ENCODE data around the gene SULT2B1.
A peak's percentile ranks its signal among the peaks of the same experiment; 100 is the strongest.
"Not testable (repeated sequence)": the region's sequence is repeated elsewhere in the genome, so short reads cannot be mapped to it uniquely, and the experiment has no call there.

The SULT2B1 gene

DNA sequence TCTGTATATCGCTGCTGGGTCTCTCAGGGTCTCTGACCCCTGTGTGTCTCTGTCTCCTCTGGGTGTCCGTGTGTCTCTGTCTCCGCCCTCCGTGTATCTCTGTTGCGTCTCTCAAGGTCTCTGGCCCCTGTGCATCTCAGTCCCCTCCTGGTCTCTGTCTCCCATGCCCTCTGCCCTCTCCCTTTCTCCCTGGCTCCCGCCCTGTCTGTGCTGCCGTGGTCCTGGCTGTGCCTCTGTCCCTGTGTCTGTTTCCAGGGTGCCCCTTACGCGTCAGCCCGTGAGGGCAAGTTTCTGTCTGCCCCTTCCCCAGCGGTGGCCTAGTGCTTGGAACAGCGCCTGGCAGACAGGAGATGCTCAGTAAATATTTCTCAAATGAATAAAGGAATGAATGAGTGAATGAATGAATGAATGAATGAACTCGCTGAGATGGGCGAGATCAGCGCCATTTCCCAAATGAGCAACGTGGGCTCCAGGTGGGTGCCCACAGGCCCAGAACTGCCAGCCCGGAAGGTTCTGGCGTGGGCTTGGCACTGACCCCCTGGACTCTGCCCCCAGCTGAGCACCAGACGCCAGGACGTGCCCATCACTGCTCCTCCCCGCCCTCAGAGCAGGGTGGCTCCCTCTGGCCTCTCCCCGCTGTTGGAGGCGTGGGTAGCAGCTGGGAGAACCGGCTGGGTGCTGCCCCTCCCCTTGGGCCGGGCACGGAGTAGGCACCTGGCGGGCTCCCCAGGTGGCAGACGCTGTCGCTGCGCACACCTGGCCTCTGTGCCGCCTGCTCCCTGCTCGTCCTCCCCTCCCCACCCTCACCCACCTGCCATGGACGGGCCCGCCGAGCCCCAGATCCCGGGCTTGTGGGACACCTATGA, at the start of gene SULT2B1:
TSS of gene SULT2B1 (plus strand) at position 736 of the 866 bp plus-strand sequence. CDS start at position 817, 81 bp downstream.
- DNase-seq: no peak

DNA sequence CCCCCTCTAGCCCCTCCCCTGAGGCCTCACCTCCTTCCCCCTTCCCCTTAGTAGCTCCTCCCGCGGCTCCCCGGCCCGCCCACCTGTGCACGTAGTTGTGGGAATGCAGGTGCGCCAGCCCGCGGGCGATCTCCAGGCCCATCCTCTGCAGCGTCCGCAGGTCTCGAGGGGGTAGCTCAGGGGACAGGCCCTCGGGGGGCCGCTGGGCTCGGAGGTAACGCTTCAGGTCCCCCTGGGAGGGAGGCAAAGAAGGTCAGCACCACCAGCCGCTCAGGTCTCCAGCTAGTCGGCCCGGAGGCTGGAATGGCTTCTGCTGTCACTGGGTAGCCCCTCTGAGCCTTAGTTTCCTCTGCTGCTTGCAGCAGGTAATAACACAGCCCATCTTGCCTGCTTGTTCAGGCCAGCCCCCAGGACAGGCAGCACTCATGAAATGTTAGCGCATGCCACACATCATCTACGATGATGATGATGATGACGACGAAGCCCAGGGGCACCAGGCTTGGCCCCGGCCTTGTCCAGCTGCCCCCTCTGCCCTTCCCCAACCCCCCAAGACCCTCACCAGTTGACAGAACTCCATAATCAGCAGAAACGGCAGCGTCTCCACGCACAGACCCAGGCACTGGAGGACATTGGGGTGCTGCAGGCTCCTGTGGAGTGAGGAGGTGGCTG, 49.5 kb upstream of the SULT2B1 start:
- DNase-seq: no peak

GRCh38 chr19:48506138-48506733, 45.7 kb upstream of the SULT2B1 start:
- DNase-seq: peak; percentile 87

DNA sequence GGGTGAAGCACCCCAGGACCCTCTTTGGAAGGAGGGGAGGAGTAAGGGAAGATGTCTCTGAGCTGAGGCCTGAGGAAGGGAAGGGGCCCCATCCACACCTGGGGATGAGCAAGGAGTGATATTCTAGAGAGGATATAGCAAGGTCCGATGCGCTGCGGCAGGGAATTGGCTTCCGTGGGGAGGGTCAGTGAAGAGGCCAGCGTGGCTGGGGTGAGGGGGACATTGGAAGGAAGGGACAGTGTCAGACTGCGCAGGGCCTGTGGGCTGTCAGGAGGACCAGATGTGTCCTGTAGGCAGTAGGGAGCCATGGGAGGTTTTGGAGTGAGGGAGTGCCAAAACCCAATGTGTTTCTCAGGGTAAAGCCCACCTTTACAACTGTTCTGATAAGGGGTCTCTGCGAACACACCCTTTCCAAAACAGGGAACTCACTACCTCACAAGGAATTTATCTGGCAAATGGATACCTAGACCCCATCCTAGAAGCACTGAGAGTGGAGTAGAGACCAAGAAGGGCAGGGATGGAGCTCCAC, 44.0 kb upstream of the SULT2B1 start:
- no peak for DNase-seq

DNA sequence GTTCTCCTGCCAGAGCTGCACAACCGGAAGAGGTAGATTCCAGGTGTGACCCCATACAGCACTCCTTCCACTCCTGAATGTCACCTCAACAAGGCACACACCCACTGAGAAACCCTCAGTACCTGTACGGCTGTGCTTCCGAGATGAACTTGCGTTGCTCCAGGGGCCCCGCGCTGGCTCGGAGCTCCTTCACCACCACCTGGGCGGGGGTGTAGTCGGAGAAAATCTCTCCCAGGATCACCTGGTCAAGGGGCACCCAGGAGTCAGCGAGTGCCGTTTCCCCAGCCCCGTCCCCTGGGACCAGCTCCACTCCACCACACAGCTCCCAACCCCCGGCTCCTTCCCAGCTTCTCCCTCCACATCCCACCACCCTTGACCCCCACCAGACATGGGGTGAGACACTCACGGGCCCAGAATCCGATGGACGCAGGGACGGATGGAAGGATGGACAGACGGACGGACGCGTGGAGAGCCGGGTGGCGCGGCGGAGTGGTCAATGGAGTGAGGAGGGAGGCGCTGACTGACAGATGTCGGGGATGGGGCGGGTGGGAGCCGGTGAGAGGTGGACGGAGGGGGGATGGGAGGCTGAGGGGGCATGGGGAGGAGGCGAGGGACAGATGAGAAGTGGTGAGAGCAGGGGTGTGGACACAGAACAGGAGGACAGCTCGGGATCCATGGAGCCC, 43.1 kb upstream of the SULT2B1 start:
- DNase-seq: no peak

- no peak for DNase-seq
These were observed 42.3 kb upstream of the SULT2B1 start for GRCh38 chr19:48509467-48510194.

DNA sequence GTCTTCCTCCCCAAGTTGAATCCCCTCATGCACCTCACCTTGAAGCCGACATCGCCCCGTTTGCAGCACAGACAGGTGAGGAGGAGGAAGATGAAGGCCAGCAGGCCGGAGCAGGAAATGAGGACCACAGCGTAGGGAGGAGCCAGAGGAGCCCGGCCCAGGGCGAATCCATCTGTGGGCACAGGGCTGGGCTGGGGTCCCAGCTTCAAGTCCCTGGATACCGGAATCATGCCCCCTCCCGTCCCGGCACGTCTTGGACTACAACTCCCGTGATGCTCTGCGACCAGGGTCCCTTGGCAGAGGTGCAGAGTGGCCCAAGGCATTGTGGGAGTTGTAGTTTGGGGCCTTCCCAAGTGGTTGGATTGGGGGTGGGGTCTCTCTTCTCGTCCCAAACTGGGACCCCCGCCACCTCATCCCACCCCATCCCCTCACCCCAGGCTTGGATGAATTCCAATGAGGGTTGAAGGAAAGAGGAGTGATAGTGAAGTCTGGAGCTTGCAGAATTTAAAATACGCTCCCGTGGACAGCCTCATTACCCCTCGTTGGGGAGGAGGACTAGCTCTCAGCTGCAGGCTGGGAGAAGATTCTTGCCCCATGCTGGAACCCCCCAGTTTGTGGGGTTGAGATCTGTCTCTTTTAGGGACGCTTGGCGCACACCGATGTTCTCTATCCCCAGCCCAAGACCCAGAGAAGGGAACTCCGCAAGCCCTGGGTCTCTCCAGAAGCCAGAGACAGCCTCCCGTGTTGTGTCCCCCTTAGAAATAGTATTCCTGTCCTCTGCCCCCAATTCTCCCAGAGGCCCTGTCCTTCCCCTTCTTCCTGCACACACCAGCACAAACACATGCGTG, 41.3 kb upstream of the SULT2B1 start:
- peak; percentile 80 for DNase-seq

- DNase-seq: no peak
These were observed 40.6 kb upstream of the SULT2B1 start for GRCh38 chr19:48511321-48511731.

GRCh38 chr19:48511800-48512503, 40.0 kb upstream of the SULT2B1 start, which contains the start of gene LMTK3:
TSS of gene LMTK3 (minus strand) at chr19:48511835. CDS start at chr19:48511576, 259 bp downstream.
- peak; percentile 59 for DNase-seq

DNA sequence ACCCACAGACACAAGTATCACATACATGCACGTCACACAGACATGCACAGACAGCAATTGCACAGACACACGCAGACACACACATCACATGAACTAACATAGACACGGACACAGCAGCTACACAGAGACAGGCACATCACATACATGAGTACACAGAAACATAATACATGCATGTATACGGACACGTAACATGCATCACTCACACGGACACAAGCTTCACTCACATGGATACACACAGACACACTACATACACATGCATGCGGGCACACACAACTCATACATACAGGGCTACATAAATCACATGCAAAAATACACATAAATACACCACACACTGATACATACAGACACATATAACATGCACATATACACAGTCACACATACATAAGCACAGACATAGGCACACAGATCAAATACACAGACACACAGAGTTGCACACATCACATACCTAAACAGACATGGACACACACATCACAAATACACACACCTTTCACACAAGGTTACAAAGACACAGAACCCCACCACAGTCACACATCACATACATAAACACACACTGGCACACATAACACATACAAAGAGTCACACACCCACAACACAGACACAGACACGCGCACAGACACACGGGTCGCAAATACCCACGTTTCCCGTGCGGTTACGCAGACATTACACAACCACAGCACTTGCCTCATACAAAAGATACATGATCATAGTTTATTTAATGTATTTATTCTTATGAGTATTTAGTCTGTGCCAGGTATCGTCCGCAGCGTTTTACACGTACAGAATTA, 39.3 kb upstream of the SULT2B1 start:
- DNase-seq: no peak

- DNase-seq: peak; percentile 93
These were observed 38.5 kb upstream of the SULT2B1 start for GRCh38 chr19:48513289-48514122.

DNA sequence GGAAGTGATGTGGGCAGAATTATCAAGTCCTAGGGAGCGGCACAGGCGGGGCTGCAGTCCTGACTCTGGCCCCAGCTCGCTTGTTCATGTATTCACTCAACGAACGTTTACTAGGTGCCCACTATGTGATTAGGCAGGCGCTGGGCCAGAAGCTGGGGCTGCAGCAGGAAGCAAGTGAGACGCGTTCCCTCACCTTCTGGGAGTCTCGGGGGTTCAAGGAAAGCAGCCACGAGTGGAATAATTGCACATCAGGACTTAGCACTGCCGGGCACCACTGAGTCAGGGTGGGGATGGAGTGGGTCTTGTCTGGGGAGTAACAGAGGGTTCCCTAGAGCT, 37.9 kb upstream of the SULT2B1 start:
- DNase-seq: no peak

DNA sequence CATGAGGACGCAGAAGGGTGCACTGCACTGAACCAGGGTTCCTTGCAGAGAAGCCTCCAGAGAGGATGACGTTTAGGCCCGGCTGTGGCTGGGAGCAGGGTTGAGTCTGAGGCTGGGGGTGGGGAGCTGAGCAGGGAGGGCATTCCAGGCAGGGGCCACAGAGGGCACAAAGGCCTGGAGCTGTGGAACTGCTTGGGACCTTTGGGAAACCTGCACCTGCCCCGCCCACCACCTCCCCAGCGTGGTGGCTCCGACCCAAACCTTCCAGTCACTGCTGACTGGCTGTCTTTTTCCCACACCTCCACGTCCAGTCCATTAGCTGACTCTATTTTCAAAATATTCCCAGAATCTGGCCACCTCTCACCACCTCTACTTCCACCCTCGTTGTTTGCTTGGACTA, 35.4 kb upstream of the SULT2B1 start:
- no peak for DNase-seq

GRCh38 chr19:48518207-48518606, 33.8 kb upstream of the SULT2B1 start:
- DNase-seq: no peak

- not testable (repeated sequence) for DNase-seq
These were observed 32.5 kb upstream of the SULT2B1 start for GRCh38 chr19:48519426-48519825.

DNA sequence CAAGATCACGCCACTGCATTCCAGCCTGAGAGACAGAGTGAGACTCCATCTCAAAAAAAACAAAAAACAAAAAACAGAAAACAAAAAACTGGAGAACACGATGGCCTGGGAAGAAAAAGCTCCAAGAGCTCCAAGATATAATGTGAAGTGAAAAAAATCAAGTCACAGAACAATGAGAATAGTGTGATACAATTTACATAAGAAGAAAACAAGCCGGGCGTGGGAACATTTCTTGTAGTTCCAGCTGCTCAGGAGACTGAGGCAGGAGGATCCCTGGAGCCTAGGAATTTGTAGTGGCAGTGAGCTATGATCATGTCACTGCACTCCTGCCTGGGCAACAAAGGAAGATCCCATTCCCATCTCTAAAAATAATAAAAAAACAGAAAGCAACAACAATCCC, 31.8 kb upstream of the SULT2B1 start:
- no peak for DNase-seq

DNA sequence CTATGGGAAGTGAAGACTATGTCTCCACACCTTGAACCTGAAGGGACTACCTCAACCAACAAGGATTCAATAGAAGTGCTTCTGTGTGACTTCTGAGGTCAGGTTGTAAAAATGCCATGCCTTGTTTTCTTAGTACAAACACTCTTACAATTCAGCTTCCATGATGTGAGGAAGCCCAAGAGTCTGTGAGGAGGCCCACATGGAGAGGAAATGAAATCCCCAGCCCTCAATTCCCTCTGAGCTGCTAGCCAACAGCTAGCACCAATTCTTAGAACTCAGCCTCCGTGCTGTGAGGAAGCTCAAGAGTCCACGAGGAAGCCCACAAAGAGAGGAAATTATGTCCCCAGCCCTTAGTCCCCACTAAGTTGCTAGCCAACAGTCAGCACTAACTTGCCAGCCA, 27.8 kb upstream of the SULT2B1 start:
- no peak for DNase-seq

DNA sequence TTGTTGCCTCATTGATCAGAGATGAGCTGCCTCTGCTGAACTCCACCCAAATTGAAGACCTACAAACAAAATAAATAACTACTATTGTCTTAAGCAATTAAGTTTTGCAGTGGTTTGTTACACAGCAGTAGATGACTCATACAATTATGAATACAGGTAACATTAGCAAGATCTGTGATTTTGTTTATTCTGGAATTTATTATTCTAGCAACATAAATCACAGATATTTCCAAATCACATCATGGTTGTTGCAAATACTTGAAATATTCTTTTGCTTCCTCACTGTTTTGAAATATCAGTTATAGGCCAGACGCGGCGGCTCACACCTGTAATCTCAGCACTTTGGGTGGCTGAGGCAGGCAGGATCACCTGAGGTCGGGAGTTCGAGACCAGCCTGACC, 27.2 kb upstream of the SULT2B1 start:
- no peak for DNase-seq

DNA sequence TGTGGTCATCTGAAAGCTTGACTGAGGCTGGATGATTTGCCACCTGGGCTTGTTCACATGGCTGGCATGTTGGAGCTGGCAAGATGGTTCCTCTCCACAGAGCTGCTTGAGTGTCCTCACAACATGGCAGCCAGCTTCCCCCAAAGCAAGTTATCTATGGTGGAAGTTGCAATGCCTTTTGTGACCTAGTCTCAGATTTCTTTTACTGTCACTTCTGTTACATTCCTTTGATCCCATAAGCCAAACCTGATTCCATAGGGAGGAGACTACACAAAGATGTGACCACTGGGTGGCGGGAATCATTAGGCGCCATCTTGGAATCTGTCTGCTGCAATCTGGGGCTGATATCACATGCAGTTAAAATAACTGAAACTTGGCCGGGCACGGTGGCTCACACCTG, 22.8 kb upstream of the SULT2B1 start:
- DNase-seq: no peak

Measured in hematopoietic multipotent progenitor cell treated with erythropoietin and hydrocortisone succinate and interleukin-3 and kit ligand, for 6 days (in vitro differentiated cells).